NT2/D1 (cell line): ENCODE results near the gene SLC9C2.

Experiments
- SUZ12 ChIP-seq: IDR thresholded peaks from 2 replicates; pipeline ENCODE4 v1.6.1; 2011; ENCODE audit not compliant: insufficient read length, insufficient read depth; ENCODE audit errors: extremely low read depth
- YY1 ChIP-seq: IDR thresholded peaks from 2 replicates; pipeline ENCODE4 v1.6.1; 2011; ENCODE audit not compliant: insufficient read length, insufficient read depth
- ZNF274 ChIP-seq: IDR thresholded peaks from 2 replicates; pipeline ENCODE4 v1.6.1; 2011; ENCODE audit warnings: mild to moderate bottlenecking, low read depth, low read length

GRCh38 chr1:173489929-173490328, 112.9 kb downstream of the SLC9C2 start:
- no peak for TF ChIP-seq ZNF274
- no peak for TF ChIP-seq SUZ12
- no peak for TF ChIP-seq YY1
